Ovary (tissue), 9 donors: ENCODE results near the gene ZNF777. TPM values are rescaled to one million over a fixed set of nuclear protein-coding genes. Genes with fewer than 3 reads are reported as not detected.

ENCODE experiments used
- DNase-seq, 5 donors: peaks; one replicate each; pipeline ENCODE4 v3.0.0-alpha.2; 2019 to 2020
- H3K27ac ChIP-seq, 2 donors: fragments of 200-600 bp; one replicate each; pipeline versions ENCODE4 v1.5.1 to v1.8.0; 2019 to 2022
- H3K27me3 ChIP-seq: fragments of 200-600 bp; one replicate; pipeline ENCODE4 v1.8.0; 2022
- H3K36me3 ChIP-seq: fragments of 200-600 bp; sonication (generic); one replicate; pipeline ENCODE4 v1.5.1; 2019
- H3K4me1 ChIP-seq: one replicate; pipeline ENCODE4 v1.8.1; 2013; ENCODE audit warnings: mild to moderate bottlenecking, moderate library complexity; ENCODE audit not compliant: insufficient read depth
- H3K4me3 ChIP-seq: fragments of 200-600 bp; sonication (generic); one replicate; pipeline ENCODE4 v1.5.1; 2017
- H3K9me3 ChIP-seq, 2 donors: fragments of 200-600 bp in 1 of 2; sonication (generic) in 1 of 2; one replicate each; pipeline versions ENCODE4 v1.5.1 to v1.8.1; 2013 to 2019; ENCODE audit warnings: mild to moderate bottlenecking in 1 of 2, moderate library complexity in 1 of 2
- POLR2A ChIP-seq: fragments of 450-650 bp; IDR thresholded peaks from one replicate; pipeline ENCODE4 v1.6.1; 2017; ENCODE audit warnings: antibody characterized with exemption, mild to moderate bottlenecking, moderate library complexity
- WGBS, 3 donors: extraction: QIAGEN DNeasy Blood & Tissue Kit in 1 of 3; methylation state at CpG; one replicate each; pipeline versions ENCODE4 v1.1.5 to v1.1.7; 2013 to 2017; 5-methylcytosine and 5-hydroxymethylcytosine counted together
- intact Hi-C, 4 donors: fragments of 100-400 bp; cut with DNase I; formaldehyde crosslinking; loops; one replicate each; pipeline versions ENCODE4 v1.11.0 to v1.15.1; 2022 to 2023
- polyA plus RNA-seq, 2 donors: library from polyadenylated mRNA; stranded (reverse); fragments of 200-250 nt in 1 of 2; fragments of 350-450 nt in 1 of 2; fragmentation: Illumina TruSeq in 1 of 2; extraction: RNeasy Lipid Tissue Mini Kit (QIAGEN cat#74804) in 1 of 2; gene quantifications; one replicate each; pipeline ENCODE4 v1.2.3, GENCODE V29; 2013 to 2014
- total RNA-seq, 7 donors: library from RNA; depleted of rRNA in 2 of 7; stranded (reverse); fragments of >200 nt in 2 of 7; fragmentation: NEBNext Ultra II Directional in 3 of 7; extraction: Animal tissue kit (Norgen Biotek cat#: 25700) in 3 of 7; gene quantifications; one replicate each; pipeline versions ENCODE4 v1.1.0 to v1.2.4, GENCODE V29; 2016 to 2023
- TF ChIP-seq, protein P1 (sequence below), 3 donors: fragments of 450-650 bp in 2 of 3; fragments of 200-600 bp in 1 of 3; IDR thresholded peaks; one replicate each; pipeline versions ENCODE4 v1.5.1 to v1.8.0; 2016 to 2022; ENCODE audit warnings: antibody characterized with exemption in 3 of 3, mild to moderate bottlenecking in 1 of 3
- donor health status: DM: no; HTN: no; CAD: no; lungs with moderate emphysema.
- donor health status: DM: no; HTN: no; CAD: no.
- donor health status: Bipolar disorder and iron deficiency.
- donor health status: DM: yes; HTN: yes; CAD: no.
- donor health status: DM: no; HTN: no; CAD: no.
- donor health status: DM: yes; HTN: yes; CAD: no.

ZNF777 gene
- total and polyA plus RNA-seq, 9 donors, result 3.8 to 20.4 (median 13.8) TPM

DNA sequence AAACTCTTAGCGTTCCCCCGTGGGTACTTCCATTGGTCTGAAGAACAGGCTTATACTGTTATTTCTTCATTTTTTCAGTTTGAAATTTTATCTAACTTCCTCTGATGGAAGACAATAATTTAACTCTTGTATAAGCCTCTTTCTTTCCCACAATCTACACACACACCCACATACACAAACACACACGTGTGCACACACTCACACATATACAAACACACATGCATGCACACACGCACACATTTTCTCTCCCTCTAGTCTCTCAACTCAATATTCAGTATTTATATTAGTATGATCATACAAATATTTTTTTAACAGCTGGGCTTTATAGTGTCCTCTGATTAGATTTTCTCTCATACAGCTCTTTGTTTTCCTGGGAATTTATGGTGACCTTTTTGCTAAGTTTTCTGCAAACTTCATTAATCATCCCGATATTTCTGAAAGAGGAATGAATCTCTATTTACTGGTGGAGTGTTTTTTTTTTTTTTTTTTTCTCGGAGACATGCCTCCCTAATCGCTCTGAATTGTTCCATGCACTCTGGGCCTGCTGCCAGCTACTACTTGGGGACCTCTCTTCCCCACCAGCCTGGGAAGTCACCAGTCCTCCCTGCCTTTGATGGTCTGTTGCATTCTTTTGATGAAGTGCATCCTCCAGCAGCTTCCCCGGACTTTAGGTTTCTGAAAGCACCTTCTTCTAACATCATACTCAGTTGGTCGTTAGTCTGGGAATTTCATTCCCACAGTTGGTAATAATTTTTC is 75.5 kb downstream of the ZNF777 start:
- Histone ChIP-seq H3K36me3 (no peaks in the 10 kb centered on the region), H3K9me3 (no peaks in the 10 kb centered on the region), H3K4me3 (no peak overlapping the region), H3K27ac (no peak overlapping the region), H3K4me1 (no peaks in the 10 kb centered on the region), H3K27me3 (no peaks in the 10 kb centered on the region)
- no peak for DNase-seq
- TF ChIP-seq, protein P1, sequence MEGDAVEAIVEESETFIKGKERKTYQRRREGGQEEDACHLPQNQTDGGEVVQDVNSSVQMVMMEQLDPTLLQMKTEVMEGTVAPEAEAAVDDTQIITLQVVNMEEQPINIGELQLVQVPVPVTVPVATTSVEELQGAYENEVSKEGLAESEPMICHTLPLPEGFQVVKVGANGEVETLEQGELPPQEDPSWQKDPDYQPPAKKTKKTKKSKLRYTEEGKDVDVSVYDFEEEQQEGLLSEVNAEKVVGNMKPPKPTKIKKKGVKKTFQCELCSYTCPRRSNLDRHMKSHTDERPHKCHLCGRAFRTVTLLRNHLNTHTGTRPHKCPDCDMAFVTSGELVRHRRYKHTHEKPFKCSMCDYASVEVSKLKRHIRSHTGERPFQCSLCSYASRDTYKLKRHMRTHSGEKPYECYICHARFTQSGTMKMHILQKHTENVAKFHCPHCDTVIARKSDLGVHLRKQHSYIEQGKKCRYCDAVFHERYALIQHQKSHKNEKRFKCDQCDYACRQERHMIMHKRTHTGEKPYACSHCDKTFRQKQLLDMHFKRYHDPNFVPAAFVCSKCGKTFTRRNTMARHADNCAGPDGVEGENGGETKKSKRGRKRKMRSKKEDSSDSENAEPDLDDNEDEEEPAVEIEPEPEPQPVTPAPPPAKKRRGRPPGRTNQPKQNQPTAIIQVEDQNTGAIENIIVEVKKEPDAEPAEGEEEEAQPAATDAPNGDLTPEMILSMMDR (IDR thresholded peaks at IDR 0.05), result no peak
- no peak for TF ChIP-seq POLR2A
- intact Hi-C loops, result no loop called here
- 28 to 31% (median 30%) methylated on average over 9 of the region's 9 CpGs for WGBS, 3 donors

Other genes starting within 250 kb of the ZNF777 start
- 10 to 100 TPM in 5 of 7 donors, 1 to 10 TPM in 2; 5.4 to 16.0 (median 11.8) TPM for gene ZNF212, start 221.4 kb downstream of the ZNF777 start, total RNA-seq
- gene ZNF212, start 221.4 kb downstream of the ZNF777 start, polyA plus RNA-seq, result 10 to 100 TPM in 1 of 2 donors, 1 to 10 TPM in 1; 7.0 to 11.0 TPM
- 10 to 100 TPM; 11.6 to 27.6 (median 21.2) TPM for gene ZNF783, start 198.9 kb downstream of the ZNF777 start, total RNA-seq
- gene ZNF783, start 198.9 kb downstream of the ZNF777 start, polyA plus RNA-seq, result 10 to 100 TPM in 1 of 2 donors, 1 to 10 TPM in 1; 5.5 to 12.2 TPM
- gene ZNF746, start 36.7 kb upstream of the ZNF777 start, total RNA-seq, result 10 to 100 TPM; 13.1 to 19.3 (median 17.4) TPM
- 1 to 10 TPM; 5.9 to 9.2 TPM for gene ZNF746, start 36.7 kb upstream of the ZNF777 start, polyA plus RNA-seq